GM23338 (cell line): ENCODE results near the gene NTRK3. TPM values are rescaled to one million over a fixed set of nuclear protein-coding genes. Genes with fewer than 3 reads are reported as not detected.

Experiments used
- ATAC-seq: fragments of 200-7000 bp; cut with Tn5 transposase; 3 replicates; pipeline ENCODE4 v1.9.1; 2020
- DNase-seq: peaks from one replicate; pipeline ENCODE4 v3.0.0-alpha.2; 2015; ENCODE audit warnings: low spot score
- H2AFZ ChIP-seq: fragments of 200-600 bp; sonication (generic); 2 replicates; pipeline ENCODE4 v1.8.0; 2016; ENCODE audit warnings: antibody characterized with exemption, mild to moderate bottlenecking, moderate library complexity
- H3F3A ChIP-seq: fragments of 200-600 bp; sonication (generic); replicated peaks from 2 replicates; pipeline ENCODE4 v1.8.0; 2017; ENCODE audit warnings: antibody characterized with exemption, mixed run types, low read depth
- H3K27ac ChIP-seq: fragments of 200-600 bp; sonication (generic); 2 replicates; pipeline ENCODE4 v1.6.1; 2016; ENCODE audit warnings: low read depth
- H3K27me3 ChIP-seq: fragments of 200-600 bp; sonication (generic); 2 replicates; pipeline ENCODE4 v1.8.0; 2016; ENCODE audit warnings: mild to moderate bottlenecking, mixed run types, moderate library complexity; ENCODE audit not compliant: insufficient read depth
- H3K36me3 ChIP-seq: fragments of 200-600 bp; sonication (generic); 2 replicates; pipeline ENCODE4 v1.8.0; 2016; ENCODE audit warnings: mild to moderate bottlenecking; ENCODE audit not compliant: insufficient read depth
- H3K4me1 ChIP-seq: fragments of 200-600 bp; sonication (generic); 2 replicates; pipeline ENCODE4 v1.8.0; 2016; ENCODE audit warnings: mild to moderate bottlenecking, moderate library complexity; ENCODE audit not compliant: insufficient read depth
- H3K4me2 ChIP-seq: fragments of 200-600 bp; sonication (generic); 2 replicates; pipeline ENCODE4 v1.7.1; 2017; ENCODE audit warnings: mixed run types
- H3K4me3 ChIP-seq: fragments of 200-600 bp; sonication (generic); 2 replicates; pipeline ENCODE4 v1.6.1; 2016; ENCODE audit warnings: mixed run types
- H3K79me2 ChIP-seq: fragments of 200-600 bp; sonication (generic); replicated peaks from 2 replicates; pipeline ENCODE4 v1.8.0; 2017; ENCODE audit warnings: mild to moderate bottlenecking; ENCODE audit not compliant: insufficient read depth
- H3K9me2 ChIP-seq: fragments of 200-600 bp; sonication (generic); 2 replicates; pipeline ENCODE4 v1.8.0; 2017; ENCODE audit not compliant: insufficient read depth
- H4K20me1 ChIP-seq: fragments of 200-600 bp; sonication (generic); replicated peaks from 2 replicates; pipeline ENCODE4 v1.8.0; 2017; ENCODE audit warnings: mild to moderate bottlenecking; ENCODE audit not compliant: insufficient read depth
- H3K27ac Mint-ChIP-seq: 2 replicates; pipeline ENCODE4 v1.8.0; 2020; ENCODE audit warnings: inconsistent platforms, mild to moderate bottlenecking, moderate library complexity, mixed read lengths
- H3K27me3 Mint-ChIP-seq: 3 replicates; pipeline ENCODE4 v1.8.0; 2022; ENCODE audit warnings: low read depth, mild to moderate bottlenecking, moderate library complexity, mixed read lengths, inconsistent platforms; ENCODE audit not compliant: insufficient read depth, poor library complexity
- H3K36me3 Mint-ChIP-seq: 3 replicates; pipeline ENCODE4 v1.8.0; 2021; ENCODE audit warnings: low read depth, mild to moderate bottlenecking, inconsistent platforms, moderate library complexity, mixed read lengths
- H3K4me1 Mint-ChIP-seq: 3 replicates; pipeline ENCODE4 v1.8.0; 2020; ENCODE audit warnings: mild to moderate bottlenecking, inconsistent platforms, mixed read lengths
- H3K4me3 Mint-ChIP-seq: 3 replicates; pipeline ENCODE4 v1.8.0; 2021; ENCODE audit warnings: moderate library complexity, mild to moderate bottlenecking, inconsistent platforms, mixed read lengths
- H3K9me3 Mint-ChIP-seq: 3 replicates; pipeline ENCODE4 v1.8.0; 2020; ENCODE audit warnings: moderate library complexity, mild to moderate bottlenecking, inconsistent platforms, mixed read lengths
- CREB1 ChIP-seq: fragments of 250-450 bp; sonication (Bioruptor Pico); IDR thresholded peaks from 2 replicates; pipeline ENCODE4 v1.5.0; 2020; ENCODE audit warnings: low read depth, mild to moderate bottlenecking, moderate library complexity
- EZH2 ChIP-seq: fragments of 200-600 bp; sonication (generic); IDR thresholded peaks from one replicate; pipeline ENCODE4 v1.8.0; 2017; ENCODE audit warnings: antibody characterized with exemption, mild to moderate bottlenecking, low read depth; ENCODE audit not compliant: unreplicated experiment
- JUNB ChIP-seq: IDR thresholded peaks from one replicate; pipeline ENCODE4 v1.6.1; 2016; ENCODE audit warnings: antibody characterized with exemption; ENCODE audit not compliant: unreplicated experiment
- NANOG ChIP-seq: IDR thresholded peaks from 2 replicates; pipeline ENCODE4 v1.6.1; 2016; ENCODE audit warnings: antibody characterized with exemption, borderline replicate concordance
- ZNF114 ChIP-seq: fragments of 250-450 bp; sonication (Bioruptor Pico); IDR thresholded peaks from 2 replicates; pipeline ENCODE4 v1.5.0; 2020; ENCODE audit warnings: mild to moderate bottlenecking, moderate library complexity
- ZNF331 ChIP-seq: fragments of 250-450 bp; sonication (Bioruptor Pico); IDR thresholded peaks from 2 replicates; pipeline ENCODE4 v1.5.0; 2020; ENCODE audit warnings: low read depth, mild to moderate bottlenecking, moderate library complexity
- polyA plus RNA-seq: library from polyadenylated mRNA; unstranded; fragments of >200 nt; fragmentation: Nextera tagmentation; extraction: Ambion mirVana; gene quantifications from 2 replicates; pipeline ENCODE4 v1.2.1, GENCODE V29; 2016
- total RNA-seq: library from RNA; depleted of rRNA; stranded (reverse); fragments of >200 nt; shearing (Covaris generic); gene quantifications from 2 replicates; pipeline ENCODE4 v1.2.3, GENCODE V29; 2014
- TF ChIP-seq, protein P1 (sequence below), 2 experiments: fragments of 200-600 bp in 1 of 2; sonication (generic) in 1 of 2; conservative IDR thresholded peaks; 2 replicates each; pipeline versions ENCODE4 v1.5.1 to v1.6.1; 2016 to 2017; ENCODE audit warnings: antibody characterized with exemption in 2 of 2, low read depth in 2 of 2, mild to moderate bottlenecking in 2 of 2, moderate library complexity in 1 of 2
- TF ChIP-seq, protein P2 (sequence below): IDR thresholded peaks from 2 replicates; pipeline ENCODE4 v1.6.1; 2016; ENCODE audit warnings: antibody characterized with exemption
- TF ChIP-seq, protein P3 (sequence below): IDR thresholded peaks from one replicate; pipeline ENCODE4 v1.6.1; 2018; ENCODE audit warnings: antibody characterized with exemption; ENCODE audit not compliant: unreplicated experiment

The NTRK3 gene
- total and polyA plus RNA-seq, 2 experiments from 2014 or later, result 3.1 to 5.3 TPM

DNA sequence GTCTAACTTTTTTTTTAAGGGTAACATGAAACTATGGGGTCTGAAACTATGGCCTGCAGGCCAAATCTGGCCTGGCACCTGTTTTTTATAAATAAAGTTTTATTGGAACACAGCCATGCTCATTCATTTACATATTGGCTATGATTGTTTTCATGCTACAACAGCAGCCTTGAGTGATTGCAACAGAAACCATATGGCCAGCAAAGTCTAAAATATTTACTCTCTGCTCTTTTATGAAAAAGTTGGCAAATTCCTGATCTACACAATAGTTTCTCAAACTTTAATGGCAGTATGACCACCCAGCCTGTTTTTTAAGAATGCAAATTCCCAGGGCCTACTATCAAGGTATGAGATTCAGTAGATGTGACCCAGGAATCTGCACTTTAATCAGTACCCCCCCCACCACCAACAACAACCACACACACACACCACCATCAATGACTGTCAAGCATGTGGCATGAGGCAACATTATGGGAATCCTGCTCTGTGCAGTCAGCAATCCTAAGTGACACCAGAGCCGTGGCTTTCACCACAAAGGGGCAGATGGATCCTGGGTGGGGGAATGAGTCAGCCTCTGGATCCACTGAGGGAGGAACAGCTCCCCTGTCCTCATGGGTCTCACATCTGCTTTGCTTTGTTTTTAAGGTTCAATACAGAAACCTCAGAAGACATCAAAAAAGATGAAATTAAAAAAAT is 142.8 kb downstream of the NTRK3 start (continued):
- TF ChIP-seq, protein P1, sequence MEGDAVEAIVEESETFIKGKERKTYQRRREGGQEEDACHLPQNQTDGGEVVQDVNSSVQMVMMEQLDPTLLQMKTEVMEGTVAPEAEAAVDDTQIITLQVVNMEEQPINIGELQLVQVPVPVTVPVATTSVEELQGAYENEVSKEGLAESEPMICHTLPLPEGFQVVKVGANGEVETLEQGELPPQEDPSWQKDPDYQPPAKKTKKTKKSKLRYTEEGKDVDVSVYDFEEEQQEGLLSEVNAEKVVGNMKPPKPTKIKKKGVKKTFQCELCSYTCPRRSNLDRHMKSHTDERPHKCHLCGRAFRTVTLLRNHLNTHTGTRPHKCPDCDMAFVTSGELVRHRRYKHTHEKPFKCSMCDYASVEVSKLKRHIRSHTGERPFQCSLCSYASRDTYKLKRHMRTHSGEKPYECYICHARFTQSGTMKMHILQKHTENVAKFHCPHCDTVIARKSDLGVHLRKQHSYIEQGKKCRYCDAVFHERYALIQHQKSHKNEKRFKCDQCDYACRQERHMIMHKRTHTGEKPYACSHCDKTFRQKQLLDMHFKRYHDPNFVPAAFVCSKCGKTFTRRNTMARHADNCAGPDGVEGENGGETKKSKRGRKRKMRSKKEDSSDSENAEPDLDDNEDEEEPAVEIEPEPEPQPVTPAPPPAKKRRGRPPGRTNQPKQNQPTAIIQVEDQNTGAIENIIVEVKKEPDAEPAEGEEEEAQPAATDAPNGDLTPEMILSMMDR (conservative IDR thresholded peaks at IDR 0.05; ENCODE audit: low read depth in 2 of 2), result no peak

DNA sequence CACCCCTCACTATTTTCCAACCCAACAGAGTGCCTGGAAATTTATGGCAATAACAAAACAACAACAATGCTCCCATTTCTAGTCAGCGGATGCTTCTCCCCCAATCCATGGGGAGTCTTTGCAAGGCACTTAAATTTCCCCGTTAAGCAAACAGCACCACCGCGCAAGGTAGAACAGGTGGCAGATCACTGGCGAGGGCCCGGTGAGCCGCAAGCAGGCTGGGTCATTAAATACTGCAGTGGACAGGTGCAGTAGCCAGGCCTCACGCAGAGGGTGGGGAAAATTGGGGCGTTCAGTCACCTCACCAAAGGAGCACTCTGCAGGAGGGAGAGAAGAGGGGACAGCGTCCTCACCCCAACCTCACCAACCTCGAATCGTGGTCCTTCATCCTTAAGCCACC is 147.5 kb downstream of the NTRK3 start:
- no peak overlapping the region for H2AFZ ChIP-seq
- TF ChIP-seq, protein P2, sequence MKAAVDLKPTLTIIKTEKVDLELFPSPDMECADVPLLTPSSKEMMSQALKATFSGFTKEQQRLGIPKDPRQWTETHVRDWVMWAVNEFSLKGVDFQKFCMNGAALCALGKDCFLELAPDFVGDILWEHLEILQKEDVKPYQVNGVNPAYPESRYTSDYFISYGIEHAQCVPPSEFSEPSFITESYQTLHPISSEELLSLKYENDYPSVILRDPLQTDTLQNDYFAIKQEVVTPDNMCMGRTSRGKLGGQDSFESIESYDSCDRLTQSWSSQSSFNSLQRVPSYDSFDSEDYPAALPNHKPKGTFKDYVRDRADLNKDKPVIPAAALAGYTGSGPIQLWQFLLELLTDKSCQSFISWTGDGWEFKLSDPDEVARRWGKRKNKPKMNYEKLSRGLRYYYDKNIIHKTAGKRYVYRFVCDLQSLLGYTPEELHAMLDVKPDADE, result no peak
- TF ChIP-seq ZNF114 (no peak), NANOG (no peak), JUNB (no peak), CREB1 (CRISPR knock-in tag) (no peak), ZNF331 (no peak), EZH2 (no peak)
- TF ChIP-seq, protein P3, sequence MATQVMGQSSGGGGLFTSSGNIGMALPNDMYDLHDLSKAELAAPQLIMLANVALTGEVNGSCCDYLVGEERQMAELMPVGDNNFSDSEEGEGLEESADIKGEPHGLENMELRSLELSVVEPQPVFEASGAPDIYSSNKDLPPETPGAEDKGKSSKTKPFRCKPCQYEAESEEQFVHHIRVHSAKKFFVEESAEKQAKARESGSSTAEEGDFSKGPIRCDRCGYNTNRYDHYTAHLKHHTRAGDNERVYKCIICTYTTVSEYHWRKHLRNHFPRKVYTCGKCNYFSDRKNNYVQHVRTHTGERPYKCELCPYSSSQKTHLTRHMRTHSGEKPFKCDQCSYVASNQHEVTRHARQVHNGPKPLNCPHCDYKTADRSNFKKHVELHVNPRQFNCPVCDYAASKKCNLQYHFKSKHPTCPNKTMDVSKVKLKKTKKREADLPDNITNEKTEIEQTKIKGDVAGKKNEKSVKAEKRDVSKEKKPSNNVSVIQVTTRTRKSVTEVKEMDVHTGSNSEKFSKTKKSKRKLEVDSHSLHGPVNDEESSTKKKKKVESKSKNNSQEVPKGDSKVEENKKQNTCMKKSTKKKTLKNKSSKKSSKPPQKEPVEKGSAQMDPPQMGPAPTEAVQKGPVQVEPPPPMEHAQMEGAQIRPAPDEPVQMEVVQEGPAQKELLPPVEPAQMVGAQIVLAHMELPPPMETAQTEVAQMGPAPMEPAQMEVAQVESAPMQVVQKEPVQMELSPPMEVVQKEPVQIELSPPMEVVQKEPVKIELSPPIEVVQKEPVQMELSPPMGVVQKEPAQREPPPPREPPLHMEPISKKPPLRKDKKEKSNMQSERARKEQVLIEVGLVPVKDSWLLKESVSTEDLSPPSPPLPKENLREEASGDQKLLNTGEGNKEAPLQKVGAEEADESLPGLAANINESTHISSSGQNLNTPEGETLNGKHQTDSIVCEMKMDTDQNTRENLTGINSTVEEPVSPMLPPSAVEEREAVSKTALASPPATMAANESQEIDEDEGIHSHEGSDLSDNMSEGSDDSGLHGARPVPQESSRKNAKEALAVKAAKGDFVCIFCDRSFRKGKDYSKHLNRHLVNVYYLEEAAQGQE, result no peak
- TF ChIP-seq, protein P1 (conservative IDR thresholded peaks at IDR 0.05; ENCODE audit: low read depth in 2 of 2), result no peak
- ATAC-seq, result no peak

More for the DNA sequence above, 147.5 kb downstream of the NTRK3 start:
- Histone ChIP-seq H3K27me3 (no peaks in the 10 kb centered on the region), H3K9me2 (0 out of 2 replicates have a peak, but pooled peaks cover 5% of the 10 kb centered on the region), H3K4me2 (no peak overlapping the region), H3K79me2 (no peaks in the 10 kb centered on the region), H3K4me3 (no peak overlapping the region), H4K20me1 (no peaks in the 10 kb centered on the region), H3F3A (no peaks in the 10 kb centered on the region), H3K36me3 (no peaks in the 10 kb centered on the region), H3K27ac (no peak overlapping the region), H3K4me1 (no peaks in the 10 kb centered on the region)
- Mint-ChIP-seq H3K4me1 (peaks cover 10% of the 10 kb centered on the region; the same call in 2 of the 3 replicates), H3K4me3 (no peak overlapping the region), H3K36me3 (no peaks in the 10 kb centered on the region), H3K27ac (no peak overlapping the region), H3K27me3 (peaks cover 8% of the 10 kb centered on the region), H3K9me3 (no peaks in the 10 kb centered on the region)
- DNase-seq, result no peak
